GM13977 (cell line): ENCODE data around the gene CDC20B.
A peak's percentile ranks its signal among the peaks of the same experiment; 100 is the strongest.

Source experiments
- DNase-seq: peaks from one replicate; pipeline ENCODE4 v3.0.0; 2012; ENCODE audit warnings: low spot score
- CTCF ChIP-seq: IDR thresholded peaks from 2 replicates; pipeline ENCODE4 v1.5.1; 2012; ENCODE audit warnings: mild to moderate bottlenecking, control low read depth; ENCODE audit not compliant: insufficient read depth; ENCODE audit errors: extremely low read depth, missing control alignments
- in situ Hi-C: fragments of 300-500 bp; cut with MboI; formaldehyde crosslinking; loops from one replicate; pipeline ENCODE4 v1.12.0; 2022; ENCODE audit warnings: low sequenced_read_pairs, low pct_unique_long_range_greater_than_20kb, mixed read lengths, inconsistent platforms; ENCODE audit not compliant: unreplicated experiment

The CDC20B gene

GRCh38 chr5:55177078-55177477 is 4.1 kb upstream of the CDC20B start:
- no peak for TF ChIP-seq CTCF
- in situ Hi-C loops: no loop called here
- no peak for DNase-seq

GRCh38 chr5:55176176-55176818 is 3.3 kb upstream of the CDC20B start:
- DNase-seq: peak; percentile 26
- in situ Hi-C loops: no loop called here
- peak; percentile 2 for TF ChIP-seq CTCF

GRCh38 chr5:55175781-55176175 is 2.8 kb upstream of the CDC20B start:
- DNase-seq: no peak
- no peak for TF ChIP-seq CTCF
- in situ Hi-C loops: no loop called here

- in situ Hi-C loops: no loop called here
- peak; percentile 34 for DNase-seq
- no peak for TF ChIP-seq CTCF
Observed at GRCh38 chr5:55173687-55174230, 782 bp upstream of the CDC20B start.

- DNase-seq: peak; percentile 85
- in situ Hi-C loops: no loop called here
- TF ChIP-seq CTCF: peak; percentile 75
Observed at GRCh38 chr5:55172051-55172899, 702 bp downstream of the CDC20B start.

GRCh38 chr5:55171471-55171870 is 1.5 kb downstream of the CDC20B start:
- in situ Hi-C loops: no loop called here
- no peak for TF ChIP-seq CTCF
- DNase-seq: no peak
